NCI-H1694 (cell line): ENCODE results near the gene SUPT20HL1.
"Not testable (repeated sequence)": the region's sequence is repeated elsewhere in the genome, so short reads cannot be mapped to it uniquely, and the experiment has no call there.

Experiments
- DNase-seq: peaks from one replicate; lab custom pipeline; 2025; lab: John Stamatoyannopoulos, UW

Gene SUPT20HL1

GRCh38 chrX:24363432-24364181 lies 3.2 kb downstream of the SUPT20HL1 start:
- not testable (repeated sequence) for DNase-seq

DNA sequence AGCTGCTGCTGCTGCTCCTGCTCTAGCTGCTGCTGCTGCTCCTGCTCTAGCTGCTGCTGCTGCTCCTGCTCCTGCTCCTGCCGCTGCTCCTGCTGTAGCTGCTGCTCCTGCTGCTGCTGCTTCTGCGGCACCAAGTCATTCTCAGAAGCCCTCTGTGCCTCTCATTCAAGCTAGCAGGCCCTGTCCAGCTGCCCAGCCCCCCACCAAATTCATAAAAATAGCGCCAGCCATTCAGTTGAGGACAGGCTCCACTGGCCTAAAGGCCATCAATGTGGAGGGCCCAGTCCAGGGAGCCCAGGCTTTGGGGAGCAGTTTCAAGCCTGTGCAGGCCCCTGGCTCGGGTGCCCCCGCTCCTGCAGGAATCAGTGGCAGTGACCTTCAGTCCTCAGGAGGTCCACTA lies 3.9 kb downstream of the SUPT20HL1 start:
- DNase-seq: no peak

- DNase-seq: no peak
Measured at GRCh38 chrX:24364851-24365538, 4.6 kb downstream of the SUPT20HL1 start.

- not testable (repeated sequence) for DNase-seq
Measured at GRCh38 chrX:24366762-24367400, 6.4 kb downstream of the SUPT20HL1 start.

- DNase-seq: no peak
Measured at GRCh38 chrX:24369816-24370215, 9.4 kb downstream of the SUPT20HL1 start.

DNA sequence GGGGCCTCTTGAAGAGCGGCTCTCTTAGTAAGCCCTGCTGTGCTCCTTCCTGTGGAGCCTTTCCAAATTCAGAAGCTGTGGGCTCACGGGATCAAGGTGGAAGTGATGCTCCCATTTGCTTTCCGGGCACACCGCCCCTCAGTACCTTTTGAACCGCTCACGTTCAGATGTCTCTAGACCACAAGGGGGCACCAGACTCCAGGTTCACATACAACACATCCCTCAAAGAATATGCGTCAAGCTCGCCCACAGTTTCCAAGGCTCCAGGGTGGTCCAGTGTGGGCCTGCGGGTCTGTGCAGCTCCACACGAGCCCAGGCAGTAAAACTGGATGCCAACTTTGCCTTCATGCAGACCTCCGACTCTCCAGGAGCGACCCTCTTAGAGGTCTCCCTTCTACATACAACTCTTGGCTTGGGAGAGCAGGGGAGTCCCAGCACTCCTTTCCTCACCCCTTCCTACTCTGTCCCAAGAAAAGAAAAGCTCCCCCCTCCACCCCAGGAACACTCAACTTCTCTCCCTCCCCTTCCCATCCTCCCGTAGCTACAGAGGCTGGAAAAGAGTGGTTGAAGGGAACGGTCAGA lies 11.0 kb downstream of the SUPT20HL1 start:
- DNase-seq: peak; percentile 37

- no peak for DNase-seq
Measured at GRCh38 chrX:24372021-24372763, 11.8 kb downstream of the SUPT20HL1 start.

GRCh38 chrX:24375600-24376131 lies 15.2 kb downstream of the SUPT20HL1 start:
- DNase-seq: no peak

DNA sequence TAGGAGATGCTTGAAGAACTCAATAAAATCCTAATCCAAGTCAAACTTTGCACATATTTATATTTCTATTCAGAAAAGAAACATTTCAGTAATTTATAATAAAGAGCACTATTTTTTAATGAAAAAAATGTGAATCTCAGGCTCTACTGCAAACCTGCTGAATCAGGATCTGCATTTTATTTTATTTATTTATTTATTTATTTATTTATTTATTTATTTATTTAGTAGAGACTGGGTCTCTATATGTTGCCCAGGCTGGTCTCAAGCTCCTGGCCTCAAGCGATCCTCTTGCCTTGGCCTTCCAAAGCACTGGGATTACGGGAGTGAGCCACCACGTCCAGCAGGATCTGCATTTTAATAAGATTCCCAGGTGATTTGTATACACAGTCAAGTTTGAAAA lies 16.0 kb downstream of the SUPT20HL1 start:
- DNase-seq: no peak

DNA sequence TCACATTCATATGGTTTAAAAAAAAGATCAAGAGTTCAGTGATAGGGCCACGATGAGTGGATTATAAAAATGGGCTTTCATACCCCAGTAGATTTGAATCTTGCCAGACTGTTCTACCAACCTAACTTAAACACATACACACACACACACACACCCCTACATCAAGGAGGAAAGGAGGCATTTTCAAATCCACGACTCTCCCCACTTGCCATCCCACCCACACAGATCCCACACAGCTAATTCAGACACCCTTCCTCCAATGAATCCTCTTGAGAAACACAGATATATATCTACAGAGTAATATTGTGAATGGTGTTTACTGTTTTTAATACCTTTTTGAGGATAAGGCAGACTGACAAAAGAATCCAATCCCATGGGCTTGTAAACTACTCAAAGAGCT lies 16.8 kb downstream of the SUPT20HL1 start:
- DNase-seq: no peak

DNA sequence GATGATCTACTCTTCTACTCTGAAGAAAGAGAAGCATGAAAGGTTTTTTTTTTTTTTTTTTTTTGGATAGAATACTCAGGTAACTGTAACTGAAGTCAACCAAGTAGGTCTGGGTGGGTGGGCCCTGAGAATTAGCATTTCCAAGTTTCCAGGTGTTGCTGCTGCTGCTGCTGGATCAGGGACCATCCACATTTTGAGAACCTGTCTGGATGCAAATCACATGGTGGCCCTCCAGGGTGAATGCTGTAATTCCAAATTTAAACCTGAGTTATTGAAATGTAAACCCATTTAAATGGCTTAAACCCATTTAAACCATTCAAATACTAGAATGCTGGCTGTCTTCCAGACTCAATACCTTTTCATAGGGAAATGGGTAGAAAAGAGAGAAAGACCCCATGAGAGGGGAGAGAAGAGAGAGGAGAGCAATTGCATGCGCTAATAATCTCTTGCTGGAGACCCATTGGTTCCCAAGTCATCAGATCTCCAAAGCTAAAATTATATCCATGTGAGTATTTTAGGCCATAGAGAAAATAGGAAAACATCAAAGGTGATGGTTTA lies 17.6 kb downstream of the SUPT20HL1 start:
- DNase-seq: no peak

DNA sequence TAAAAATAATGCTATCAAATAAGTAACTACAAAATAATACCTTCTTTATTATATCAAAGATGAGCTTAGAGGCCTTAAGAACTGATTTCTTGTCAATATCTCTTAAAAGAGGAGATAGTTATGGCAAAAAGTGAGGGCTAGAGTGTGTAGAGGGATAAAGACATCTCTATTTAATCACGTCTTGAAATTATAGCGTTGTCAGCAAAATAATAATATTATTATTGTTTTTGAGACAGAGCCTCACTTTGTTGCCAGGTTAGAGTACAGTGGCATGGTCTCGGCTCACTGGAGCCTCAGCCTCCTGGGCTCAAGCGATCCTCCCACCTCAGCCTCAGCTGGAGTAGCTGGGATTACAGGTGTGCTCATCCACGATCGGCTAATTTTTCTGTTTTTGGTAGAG lies 18.3 kb downstream of the SUPT20HL1 start:
- no peak for DNase-seq

GRCh38 chrX:24380262-24381187 lies 20.1 kb downstream of the SUPT20HL1 start:
- no peak for DNase-seq

- DNase-seq: not testable (repeated sequence)
Measured at GRCh38 chrX:24382315-24382714, 21.9 kb downstream of the SUPT20HL1 start.

GRCh38 chrX:24387724-24388123 lies 27.3 kb downstream of the SUPT20HL1 start:
- no peak for DNase-seq

DNA sequence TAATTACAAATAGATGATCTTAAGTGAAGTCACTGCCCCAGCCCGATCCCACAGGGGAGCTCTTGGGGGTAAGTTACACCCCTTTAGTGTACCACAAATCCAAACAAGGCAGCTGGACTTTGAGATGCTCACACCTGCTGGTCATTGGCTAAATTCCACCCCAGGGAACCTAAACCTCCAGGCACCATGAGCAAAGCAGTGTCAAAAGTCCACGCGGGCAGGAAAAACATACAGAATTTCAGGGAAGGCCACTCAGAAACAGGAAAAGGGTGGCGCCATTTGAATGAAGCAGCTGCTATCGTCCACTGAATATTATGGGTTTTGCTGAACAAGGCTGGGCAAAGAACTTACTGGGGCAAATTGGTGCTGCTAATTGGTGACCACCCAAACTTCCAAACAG lies 30.9 kb downstream of the SUPT20HL1 start:
- DNase-seq: no peak

DNA sequence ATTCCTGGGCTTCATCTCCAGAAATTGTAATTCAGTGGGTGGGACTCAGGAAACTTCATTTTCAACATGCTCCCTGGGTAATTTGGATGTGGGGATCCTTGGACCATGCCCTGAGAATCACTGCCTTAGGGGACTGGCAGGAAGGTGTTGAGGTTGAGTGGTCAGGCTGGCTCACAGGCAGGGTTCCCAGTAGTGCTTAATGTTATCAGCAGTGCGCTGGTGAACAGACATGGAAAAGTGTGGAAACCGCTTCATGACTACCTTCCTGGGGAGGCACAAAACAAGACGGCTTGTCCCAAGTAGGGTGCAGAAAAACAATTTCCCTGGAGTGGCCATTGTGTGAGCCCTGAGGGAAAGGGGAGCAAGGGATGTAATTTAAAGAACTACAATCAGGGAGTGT lies 31.4 kb downstream of the SUPT20HL1 start:
- no peak for DNase-seq

- DNase-seq: no peak
Measured at GRCh38 chrX:24392709-24393108, 32.3 kb downstream of the SUPT20HL1 start.

GRCh38 chrX:24395775-24396174 lies 35.3 kb downstream of the SUPT20HL1 start:
- DNase-seq: peak; percentile 76

GRCh38 chrX:24396236-24396930 lies 35.9 kb downstream of the SUPT20HL1 start:
- DNase-seq: peak; percentile 16
